ENCODE data around the gene RAPGEF2.

GRCh38 chr4:159090255-159090654, 12.6 kb upstream of the RAPGEF2 start:
- TF ChIP-seq NRF1 (conservative IDR thresholded peaks at IDR 0.05; ENCODE audit: low read depth, low read length) (no peak), USF2 (IDR thresholded peaks at IDR 0.05; ENCODE audit: borderline replicate concordance, low read depth, low read length) (no peak), MXI1 (IDR thresholded peaks at IDR 0.05; ENCODE audit: low read depth, low read length) (no peak), EZH2 (IDR thresholded peaks at IDR 0.05; ENCODE audit: borderline replicate concordance, control insufficient read depth, low read depth, low read length) (no peak), CREB1 (IDR thresholded peaks at IDR 0.05; ENCODE audit: low read depth) (no peak)
